A204.1 (cell line): ENCODE results near the gene PITPNM3.
"Not testable (repeated sequence)": the region's sequence is repeated elsewhere in the genome, so short reads cannot be mapped to it uniquely, and the experiment has no call there.

ENCODE experiments used
- FAIRE-seq: peaks from 2 replicates; lab custom pipeline; 2012; peaks lifted over from hg19 to GRCh38; lab: Jason Lieb, UNC

PITPNM3 gene

DNA sequence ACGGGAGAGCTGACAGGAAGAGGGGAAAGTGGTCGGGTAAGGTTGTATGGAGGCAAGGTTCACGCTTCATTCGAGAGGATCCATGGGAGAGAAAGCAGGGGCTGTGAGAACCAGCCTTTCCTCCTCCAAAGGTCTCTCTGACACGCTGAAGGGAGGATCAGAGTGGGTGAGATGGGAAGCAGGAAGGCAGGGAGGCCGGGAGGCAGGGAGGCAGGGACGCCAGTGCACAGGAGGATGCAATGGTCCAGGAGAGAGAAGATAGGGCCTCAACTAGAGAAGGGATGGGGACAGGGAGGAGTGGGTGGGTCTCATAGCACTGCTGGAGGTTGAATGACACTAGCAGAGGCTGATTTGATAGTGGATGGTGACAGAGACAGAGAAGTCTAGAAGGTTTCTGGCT lies 58.0 kb downstream of the PITPNM3 start:
- FAIRE-seq: no peak

DNA sequence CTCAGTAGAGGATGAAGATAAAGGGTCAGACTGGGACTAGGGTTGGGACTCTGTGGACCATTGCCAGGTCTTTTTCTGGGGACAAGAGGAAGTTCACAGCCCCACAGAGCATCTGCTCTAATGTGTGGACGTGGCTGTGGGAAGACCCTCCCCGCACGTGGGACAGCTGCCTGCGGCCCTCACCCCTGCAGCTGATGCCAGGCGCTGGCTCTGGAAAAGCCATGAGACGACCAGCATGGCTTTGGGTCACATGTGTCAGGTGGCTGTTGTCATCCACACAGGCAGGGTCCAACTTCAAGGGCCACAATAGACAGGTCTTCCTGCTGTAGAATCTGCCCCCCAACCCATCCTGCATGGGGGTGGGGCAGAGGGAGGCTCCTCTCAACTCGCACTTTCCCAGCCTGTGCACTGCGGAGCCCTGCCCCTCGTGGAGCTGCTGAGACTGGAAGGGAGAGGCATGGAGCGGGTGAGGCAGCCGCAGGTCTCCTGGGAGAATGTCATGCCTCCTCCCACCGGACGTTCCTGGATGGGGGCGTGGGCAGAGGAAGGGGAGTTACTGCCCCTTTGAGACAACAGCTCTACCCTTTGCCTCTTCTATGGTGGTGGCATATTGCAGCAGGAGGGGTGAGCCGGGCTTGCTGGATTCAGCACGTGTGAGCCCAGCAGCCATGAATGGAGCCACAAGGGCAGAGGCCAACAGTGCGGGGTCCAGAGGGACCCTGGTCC lies 58.7 kb downstream of the PITPNM3 start:
- FAIRE-seq: no peak

DNA sequence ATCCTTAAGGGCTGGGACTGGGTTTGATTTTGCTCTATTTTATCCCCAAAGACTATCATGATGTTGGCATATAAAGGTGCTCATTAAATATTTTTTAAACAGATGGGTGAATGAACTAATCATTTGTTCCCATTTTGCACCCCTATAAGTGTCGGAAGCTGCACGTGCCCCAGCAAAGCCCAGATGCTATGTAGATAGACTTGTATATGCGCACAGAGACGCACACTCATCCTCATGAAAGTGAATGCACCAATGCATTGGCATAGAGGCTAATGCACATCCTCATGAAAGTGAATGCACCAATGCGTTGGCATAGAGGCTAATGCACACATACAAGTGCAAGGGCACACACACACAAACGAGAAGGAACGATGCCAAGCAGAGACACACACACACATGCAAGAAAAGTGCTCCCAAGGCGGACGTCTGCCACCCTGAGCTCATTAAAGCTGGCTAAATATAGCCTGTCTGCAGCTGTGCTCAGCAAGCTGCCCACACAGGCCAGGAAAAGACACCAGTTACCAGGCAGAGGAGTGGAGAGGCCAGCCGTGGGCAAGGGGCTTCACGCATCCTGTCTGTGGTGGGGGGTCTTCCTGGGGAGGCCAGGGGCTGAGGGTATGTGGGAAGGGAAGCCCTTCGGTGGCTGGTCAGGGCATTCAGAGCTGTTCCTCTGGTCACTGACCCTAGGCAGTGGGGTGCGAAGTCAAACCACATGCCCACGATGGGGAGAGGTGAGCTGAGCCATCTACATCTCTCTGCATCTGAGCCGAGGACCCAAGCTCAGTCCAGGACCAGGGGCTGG lies 59.5 kb downstream of the PITPNM3 start:
- no peak for FAIRE-seq

DNA sequence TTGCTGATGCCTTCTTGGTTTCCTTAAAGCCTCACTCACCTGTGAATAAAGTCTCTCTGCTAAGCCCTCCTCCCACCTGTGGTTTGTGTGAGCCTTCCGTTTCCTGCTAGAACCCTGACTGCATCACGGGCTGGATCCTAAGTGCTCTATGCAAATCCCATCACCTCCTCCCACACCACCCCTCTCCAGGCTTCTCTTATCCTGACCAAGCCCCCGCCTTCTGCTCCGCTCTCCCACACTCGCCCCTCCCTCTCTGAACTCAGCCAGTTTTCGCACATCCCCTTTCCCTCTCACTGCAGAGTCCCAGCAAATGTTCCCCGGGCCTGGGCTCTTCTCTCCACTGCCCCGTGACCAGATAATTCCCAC lies 60.3 kb downstream of the PITPNM3 start:
- no peak for FAIRE-seq

DNA sequence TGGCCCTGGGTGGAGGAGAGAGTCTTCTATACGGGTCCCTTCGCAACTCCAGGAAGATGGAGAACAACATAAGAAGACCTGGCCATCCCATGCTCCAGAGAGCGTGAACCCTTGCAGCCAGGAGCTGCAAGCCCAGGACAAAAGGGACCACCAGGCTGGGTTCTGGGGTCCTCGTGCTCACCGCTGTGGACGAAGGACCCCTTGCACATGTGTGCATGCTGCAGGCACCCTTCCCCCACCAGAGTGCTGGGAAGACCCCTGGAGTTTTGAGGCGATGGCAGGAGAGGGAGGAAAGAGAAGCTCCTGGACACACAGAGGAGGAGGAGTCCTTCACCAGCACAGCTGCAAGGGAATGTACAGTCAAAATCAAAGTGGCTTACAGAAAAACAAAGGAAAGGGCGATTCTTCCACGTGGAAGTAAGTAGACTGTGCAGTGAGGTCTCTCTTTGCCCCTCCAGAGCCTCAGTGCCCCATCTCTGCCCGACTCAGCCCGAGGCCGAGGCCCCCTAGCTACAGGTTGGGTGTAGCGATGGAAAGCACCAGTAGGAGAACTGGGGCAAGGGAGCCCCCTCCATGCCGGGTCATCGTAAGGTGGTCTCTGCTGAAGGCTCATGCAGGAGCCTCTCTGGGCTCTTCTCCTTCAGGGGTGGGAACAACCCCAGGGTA lies 60.8 kb downstream of the PITPNM3 start:
- FAIRE-seq: no peak

DNA sequence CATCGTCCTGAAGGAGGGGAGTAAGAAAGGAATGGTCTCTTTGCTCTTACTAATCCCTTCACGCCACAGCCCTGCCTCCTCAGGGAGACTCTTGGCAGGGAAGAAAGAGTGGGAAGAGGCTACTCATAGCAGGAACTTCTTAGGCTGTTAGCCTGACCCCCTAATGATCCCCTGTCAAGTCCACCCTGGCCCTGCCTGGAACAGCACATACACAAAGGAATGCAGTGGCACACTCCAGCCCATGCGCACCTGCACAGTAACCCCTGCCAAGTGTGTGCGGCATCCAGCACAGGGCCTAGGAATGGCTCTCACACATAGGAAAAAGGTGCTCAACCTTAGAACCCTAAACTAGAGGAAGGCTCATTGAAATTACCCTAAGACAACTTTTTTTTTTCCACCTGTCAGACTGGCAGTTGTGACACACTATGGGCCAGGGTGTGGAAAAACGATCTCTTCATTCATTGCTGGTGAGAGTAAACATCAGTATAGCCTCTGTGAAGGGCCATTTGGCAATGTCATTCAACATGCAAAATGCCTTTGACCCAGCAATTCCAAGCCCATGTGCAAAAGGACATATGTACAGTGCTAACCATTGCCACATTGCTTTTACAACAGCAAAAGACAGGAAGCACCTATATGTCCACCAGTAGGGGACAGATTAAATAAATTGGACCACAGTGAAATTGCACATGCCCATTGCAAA lies 62.0 kb downstream of the PITPNM3 start:
- no peak for FAIRE-seq

DNA sequence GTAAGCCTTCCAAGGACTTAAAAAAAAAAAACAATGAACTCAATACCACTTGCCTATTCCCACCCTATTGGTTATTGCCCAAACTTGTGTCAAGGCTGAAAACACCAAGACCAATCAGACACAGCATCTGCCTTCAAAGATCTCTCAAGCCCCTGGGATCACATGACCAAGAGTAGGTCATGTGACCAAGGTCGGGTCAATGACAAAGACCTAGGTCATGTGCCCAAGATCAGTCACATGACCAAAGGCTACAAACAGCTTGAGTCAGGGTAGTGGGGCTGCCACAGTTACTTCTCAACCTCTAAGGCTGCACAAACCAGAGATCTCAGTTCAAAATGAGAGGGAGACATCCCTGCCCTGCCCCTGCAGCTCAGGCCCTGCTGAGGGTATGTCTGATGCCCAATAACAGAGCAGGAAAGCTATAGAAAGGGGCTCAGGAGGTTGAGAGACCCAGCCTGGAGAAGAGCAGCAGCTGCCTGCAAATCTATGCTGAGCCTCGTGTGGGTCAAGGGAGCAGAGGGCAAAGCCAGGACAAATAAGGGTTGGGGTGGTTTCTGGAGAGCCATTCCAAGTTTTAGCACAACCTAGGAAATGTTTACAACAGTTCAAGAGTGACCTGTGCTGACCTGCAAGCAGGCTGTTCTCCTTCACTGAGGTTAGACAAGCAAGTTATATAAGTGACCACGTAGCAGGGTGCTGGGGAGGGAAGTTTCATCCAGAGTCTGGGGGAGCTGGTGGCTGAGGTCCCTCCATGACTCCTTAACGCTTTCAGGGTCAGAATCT lies 63.3 kb downstream of the PITPNM3 start:
- no peak for FAIRE-seq

DNA sequence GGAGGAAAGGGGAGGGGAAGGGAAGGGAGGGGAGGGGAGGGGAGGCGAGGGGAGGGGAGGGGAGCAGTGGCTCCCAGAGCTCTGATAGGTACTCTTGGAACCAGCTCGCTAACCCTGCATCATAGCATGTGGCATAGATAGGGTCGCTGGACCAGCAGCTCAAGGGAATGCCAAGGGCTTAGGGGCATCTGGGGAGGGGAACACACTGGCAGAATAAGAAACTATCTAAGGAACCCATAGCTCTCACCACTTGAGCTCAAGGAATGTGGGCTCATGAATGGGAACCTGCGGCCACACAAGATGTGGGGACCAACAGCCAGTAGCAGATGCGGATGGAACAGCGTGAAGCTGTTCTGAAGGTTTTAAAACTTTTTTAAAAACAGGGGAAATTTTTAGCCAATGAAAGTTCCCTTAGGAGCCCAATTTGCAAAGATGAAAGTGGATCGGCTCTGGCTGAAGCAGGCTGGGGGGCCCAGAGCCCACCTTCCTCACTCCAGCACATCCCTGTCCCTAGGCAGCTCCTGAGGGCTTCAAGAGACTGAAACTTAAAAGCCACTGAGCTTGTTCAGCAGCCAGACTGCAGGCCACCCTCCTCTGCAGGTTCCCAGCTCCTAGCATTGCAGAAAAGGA lies 65.2 kb downstream of the PITPNM3 start:
- FAIRE-seq: no peak

DNA sequence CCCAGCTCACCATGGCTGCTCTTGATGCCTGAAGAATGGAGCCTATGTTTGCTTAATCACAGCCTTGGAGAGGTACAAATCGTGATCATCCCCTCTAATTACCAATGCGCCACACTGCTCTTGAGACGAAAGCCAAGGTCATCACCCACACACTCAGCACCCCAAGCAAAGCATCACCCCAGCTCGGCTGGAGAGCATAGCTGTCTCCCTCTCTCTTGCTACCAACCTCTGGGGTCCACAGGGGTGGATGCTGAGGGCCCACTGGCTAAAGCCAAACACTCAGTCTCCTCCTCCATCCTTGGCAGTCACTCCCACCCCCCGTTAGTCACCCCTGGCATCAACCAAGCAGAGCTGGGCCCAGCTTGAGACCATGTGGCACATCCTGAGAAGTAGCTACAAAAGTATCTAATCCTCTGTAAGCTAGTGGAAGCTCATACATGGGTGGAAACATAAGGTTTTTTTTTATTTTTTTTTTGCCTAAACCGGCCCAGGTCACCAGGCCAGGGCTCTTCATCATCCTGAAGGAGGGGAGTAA lies 67.3 kb downstream of the PITPNM3 start:
- FAIRE-seq: no peak

DNA sequence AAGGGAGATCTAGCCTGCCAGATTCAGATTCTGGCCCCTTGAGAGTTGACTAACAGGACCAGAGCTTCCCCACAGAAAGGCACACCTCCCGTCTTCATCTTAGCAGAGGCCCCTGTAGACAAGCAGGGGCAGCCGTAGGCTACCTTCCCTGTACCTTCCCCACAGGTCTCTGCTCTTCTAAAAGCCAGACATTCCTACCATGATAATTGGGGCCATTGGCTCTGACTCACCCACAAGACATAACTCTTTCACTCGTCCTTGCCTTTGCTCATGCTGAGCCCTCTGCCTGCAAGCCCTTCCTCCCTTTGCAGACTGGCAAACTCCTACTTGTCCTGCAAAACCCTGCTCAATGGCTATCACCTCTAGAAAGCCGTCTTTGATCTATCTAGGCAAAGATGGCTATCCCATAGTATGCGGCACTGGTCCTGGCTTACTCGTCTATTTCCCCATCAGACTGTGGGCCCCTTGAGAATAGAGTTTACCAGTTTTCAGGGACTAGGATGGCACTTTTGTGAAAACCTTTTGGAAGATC lies 68.3 kb downstream of the PITPNM3 start:
- FAIRE-seq: no peak

DNA sequence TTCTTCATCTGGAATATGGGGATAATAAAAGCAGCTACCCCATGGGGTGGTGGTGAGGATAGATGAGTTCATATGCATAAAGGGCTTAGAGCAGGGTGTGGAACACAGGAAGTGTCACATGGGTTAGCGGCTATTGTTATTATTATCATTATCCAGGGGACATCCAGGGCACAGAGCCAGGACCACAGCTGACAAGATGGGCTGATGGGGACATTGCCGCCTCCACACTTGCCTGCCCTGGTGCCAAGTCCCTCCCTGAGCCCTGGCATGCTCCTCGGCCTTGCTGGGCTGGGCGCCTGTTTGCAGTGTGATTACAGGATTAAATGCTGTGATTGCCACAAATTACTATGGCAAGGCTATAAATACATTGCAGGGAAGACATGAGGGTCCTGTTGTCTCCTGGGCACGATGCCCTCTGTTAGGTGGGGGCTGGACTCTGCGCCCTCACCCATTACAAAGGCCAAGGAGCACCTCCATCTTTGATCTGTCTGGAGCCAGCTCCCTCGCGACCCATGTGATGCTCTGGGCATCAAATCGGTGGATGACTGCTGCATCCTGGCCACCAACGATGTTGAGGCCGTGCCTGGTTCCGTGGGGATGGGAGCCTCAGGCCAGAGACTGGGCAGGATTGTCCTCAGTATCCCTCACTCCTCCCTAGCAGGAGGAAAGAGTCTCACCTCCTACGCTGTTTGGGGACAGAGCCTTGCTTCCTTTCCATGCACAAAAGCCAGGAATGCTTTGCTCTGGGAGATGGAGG lies 68.9 kb downstream of the PITPNM3 start:
- no peak for FAIRE-seq

DNA sequence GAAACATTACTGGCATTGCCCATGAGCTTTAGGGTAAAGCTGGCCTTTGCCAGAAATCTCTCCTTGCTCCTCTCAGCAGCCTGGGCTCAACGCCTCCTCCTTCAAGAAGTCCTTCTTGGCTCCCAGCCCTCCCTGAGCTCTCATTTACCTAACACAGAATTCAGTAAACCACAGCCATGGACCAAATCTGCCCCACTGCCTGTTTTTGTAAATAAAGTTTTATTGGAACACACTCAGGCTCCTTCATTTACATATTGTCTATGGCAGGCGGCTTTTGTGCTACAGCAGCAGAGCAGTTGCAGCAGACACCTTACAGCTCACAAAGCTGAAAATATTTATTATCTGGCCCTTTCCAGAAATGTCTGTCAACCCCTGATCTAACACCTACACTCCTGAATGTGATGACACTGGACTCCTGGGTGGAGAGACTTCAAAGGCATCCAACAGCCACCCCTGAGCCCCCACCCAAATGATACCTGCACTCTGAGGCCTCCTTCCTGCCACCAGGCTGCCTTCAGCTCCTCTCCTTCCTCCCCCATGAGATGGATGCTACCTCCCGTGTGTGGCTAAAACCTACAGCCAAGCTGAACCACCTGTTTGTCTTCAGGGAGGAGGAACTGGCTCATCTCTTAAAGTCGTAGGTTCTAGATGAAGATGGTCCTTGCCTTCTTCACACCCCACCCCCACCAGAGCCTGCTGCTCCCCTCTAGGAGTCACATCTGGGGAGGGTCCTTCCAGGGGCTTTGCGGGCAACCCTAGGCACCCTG lies 70.5 kb downstream of the PITPNM3 start:
- no peak for FAIRE-seq

DNA sequence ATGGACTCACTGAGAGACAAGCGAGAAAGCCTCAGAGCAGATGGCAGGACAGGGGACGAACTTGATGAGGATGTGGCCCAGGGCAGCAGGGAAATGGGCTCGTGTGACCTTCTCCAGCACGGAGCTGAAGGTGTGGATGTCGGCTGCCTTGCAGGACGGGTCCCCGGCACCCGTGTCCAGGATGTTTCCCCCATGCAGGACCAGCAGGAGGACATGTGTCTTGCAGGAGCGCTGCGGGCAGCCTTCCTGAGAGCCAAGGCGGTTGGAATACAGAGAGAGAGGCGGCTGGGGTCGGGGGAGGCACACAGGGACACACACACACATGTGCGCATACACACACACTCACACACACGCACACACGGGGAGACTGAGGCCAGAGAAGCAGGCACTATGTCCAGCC lies 72.8 kb downstream of the PITPNM3 start:
- FAIRE-seq: no peak

DNA sequence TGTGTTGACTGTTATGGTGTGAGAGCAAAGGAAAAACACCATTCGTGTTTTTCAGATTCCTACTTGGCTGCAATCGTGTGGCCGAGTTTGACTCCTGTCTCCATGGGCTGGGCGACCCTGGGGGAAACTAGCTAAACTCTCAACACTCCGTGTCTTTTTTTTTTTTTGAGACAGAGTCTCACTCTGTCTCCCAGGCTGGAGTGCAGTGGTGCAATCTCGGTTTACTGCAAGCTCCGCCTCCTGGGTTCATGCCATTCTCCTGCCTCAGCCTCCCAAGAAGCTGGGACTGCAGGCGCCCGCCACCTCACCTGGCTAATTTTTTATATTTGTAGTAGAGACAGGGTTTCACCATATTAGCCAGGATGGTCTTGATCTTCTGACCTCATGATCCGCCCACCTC lies 73.6 kb downstream of the PITPNM3 start:
- not testable (repeated sequence) for FAIRE-seq

DNA sequence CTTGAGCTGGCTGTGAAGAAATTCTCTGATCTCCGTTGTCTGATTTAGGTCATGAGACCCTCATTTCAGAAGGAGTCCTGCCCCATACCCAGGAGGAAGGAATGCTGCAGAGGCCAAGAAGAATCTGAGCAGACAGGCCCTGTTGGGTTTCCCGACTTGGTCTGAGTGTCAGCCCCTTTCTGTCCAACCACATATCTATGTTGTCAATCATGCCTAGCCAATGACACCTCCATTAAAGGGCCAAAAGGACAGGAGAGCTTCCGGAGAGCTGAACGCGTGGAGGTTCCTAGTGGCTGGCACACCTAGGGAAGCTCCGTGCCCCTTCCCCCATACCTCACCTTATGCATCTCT lies 74.3 kb downstream of the PITPNM3 start:
- no peak for FAIRE-seq

DNA sequence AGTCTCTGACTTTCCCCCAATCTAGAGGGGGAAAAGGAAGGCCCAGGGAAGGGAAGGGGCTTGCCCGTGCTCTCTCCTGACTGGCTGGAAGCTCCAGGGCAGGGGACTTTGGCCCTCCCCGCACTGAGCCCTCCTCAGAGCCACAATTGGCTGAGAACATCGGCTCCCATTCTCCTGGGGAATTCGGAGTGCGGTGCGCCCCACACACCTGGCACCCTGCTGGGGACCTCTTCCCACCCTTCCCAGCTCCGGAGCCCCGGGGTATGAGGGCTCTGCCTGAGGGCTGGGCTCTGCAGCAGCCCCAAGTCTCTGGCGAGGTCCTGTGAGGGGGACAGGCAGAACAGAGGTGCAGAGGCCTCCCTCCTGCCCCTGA lies 76.1 kb downstream of the PITPNM3 start:
- FAIRE-seq: no peak

DNA sequence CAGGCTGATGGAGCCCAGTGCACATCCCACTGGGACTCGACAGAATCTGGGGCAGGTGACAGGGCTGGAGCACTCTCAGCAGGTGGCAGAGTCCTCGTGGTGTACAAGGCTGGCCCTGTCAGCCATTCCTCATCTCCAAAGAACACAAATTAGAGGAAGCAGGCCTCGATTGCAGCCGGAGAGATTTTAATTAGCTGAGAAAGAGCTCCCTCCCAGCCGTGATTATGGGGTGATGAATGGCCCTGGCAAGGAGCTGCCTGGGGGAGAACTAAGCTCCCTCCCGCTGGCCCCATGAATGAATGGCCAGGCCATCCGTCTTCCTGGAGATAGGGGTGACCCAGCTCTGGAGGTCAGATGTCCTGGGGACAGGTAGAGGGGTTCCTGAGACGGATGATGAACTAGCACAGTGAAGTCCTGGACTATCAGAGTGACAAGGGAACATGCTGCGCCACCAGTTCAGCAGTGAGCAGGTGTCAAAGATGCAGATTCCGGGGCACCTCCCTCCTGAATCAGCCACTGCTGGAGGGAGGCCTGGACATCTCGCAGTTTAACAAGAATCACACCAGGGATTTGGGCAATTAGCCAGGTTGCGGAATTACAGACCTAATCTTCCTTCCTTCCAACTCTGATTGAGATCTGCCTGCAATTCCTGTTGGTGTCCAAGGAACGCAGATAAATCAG lies 76.6 kb downstream of the PITPNM3 start:
- no peak for FAIRE-seq

DNA sequence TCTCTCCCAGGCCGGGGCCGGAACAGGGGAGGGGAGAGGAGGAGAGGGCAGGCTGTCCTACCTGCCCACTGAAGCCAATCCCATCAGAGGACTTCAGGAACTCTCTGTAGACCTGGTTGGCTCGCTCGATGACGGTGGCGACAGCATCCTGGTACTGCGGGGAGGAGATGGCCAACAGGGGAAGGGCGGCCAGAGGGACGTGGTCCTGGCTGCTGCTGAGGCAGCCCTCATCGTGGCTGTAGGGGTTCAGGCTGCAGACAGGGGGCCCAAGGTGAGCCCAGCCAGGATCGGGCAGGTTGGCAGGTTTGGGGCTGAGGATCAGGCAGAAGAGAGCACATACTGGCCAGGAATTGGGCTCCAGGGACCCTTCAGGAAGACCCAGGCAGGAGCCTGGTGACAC lies 77.9 kb downstream of the PITPNM3 start:
- FAIRE-seq: no peak

DNA sequence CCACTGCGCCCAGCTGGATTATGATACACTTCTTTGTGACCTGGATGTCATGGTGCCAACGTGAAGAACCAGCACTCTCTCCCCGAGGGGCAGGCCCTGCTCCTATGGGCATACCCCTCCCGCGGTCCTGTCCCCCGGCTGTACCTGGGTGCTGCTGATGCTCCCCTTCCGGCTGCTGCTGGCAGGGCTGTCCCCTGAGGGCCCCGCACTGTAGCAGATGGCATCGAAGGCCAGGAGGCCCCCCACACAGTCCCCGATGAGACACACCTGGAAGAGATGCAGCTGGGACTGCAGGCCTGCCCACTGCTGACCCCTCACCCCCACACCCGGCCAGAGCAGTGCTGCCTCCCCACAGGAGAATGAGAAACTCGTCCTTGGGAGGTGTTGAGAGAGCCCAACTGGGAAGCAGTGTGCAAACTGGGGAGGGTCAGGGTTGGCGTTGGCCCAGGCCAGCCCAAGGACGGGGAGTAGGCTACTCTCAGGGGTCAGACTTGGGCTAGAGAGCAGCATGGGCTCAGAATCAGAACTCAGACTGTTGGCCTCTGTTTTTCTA lies 78.4 kb downstream of the PITPNM3 start:
- FAIRE-seq: no peak
